GM18867 (cell line): ENCODE measurements around the gene FAM184A.

Experiments used
- ATAC-seq: cut with Tn5 transposase; IDR thresholded peaks from one replicate; pipeline ENCODE4 v1.9.1; 2021; ENCODE audit warnings: mild to moderate bottlenecking, moderate library complexity; ENCODE audit not compliant: unreplicated experiment

FAM184A gene

GRCh38 chr6:118917546-118918328 is 160.7 kb downstream of the FAM184A start:
- ATAC-seq: no peak

DNA sequence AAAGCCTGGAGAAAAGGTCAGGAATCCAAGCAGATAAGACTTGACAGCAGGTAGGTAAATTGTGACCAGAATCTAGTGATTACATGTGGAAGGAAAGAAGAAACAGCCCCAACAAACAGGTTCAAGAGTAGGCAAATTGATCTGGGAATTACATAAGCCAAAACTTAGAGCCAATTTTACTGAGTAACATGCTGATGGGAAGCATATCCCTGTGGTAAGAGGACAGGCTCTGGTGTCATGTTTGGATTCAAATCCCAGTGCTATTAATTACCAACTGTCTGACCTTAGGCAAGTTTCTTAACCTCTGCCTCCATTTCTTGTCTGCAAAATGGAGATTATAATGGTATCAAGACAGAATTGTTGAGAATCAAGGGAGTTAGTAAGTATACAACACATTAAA is 163.9 kb downstream of the FAM184A start:
- no peak for ATAC-seq

DNA sequence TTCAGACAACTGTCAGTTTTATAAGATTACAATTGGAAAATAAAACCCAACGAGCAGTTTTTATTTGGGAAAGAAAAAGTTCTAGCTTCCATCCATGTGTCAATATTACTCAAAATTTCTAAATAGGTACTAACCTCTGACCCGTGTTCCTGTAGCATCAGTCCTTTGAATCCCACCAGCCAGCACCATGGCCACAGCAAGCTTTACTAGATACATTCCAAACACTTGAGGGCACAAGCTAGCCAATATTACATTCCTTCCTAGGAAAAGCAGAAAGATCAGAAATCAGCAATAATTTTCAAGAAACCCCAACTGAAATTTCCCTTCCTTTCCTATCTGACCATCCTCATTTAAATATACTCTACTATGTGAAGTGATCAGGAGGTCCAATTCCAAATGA is 165.3 kb downstream of the FAM184A start:
- ATAC-seq: no peak

GRCh38 chr6:118912646-118913045 is 165.8 kb downstream of the FAM184A start:
- ATAC-seq: no peak
